ENCODE results near the gene TMEM43.
A peak's percentile ranks its signal among the peaks of the same experiment; 100 is the strongest.

TMEM43 gene

GRCh38 chr3:14145236-14145635, 20.4 kb downstream of the TMEM43 start:
- peaks cover 63% of the 10 kb centered on the region for H3K36me3 ChIP-seq (ENCODE audit: control insufficient read depth, insufficient read depth, low read length)
- H3K9ac ChIP-seq (ENCODE audit: low read length) = no peak overlapping the region
- H3K9me3 ChIP-seq (ENCODE audit: control insufficient read depth, insufficient read depth, low read depth, low read length) = no peaks in the 10 kb centered on the region
- no peaks in the 10 kb centered on the region for H3K27me3 ChIP-seq (ENCODE audit: control insufficient read depth, insufficient read depth, low read length)
- peak overlapping the region; percentile 83; the same call in 1 of the 2 replicates for H3K27ac ChIP-seq (ENCODE audit: low read depth, low read length)
- no peak overlapping the region for H3K4me3 ChIP-seq (ENCODE audit: low read depth, low read length)
- H3K4me1 ChIP-seq (ENCODE audit: control insufficient read depth, insufficient read depth, low read length) = peaks cover 47% of the 10 kb centered on the region

DNA sequence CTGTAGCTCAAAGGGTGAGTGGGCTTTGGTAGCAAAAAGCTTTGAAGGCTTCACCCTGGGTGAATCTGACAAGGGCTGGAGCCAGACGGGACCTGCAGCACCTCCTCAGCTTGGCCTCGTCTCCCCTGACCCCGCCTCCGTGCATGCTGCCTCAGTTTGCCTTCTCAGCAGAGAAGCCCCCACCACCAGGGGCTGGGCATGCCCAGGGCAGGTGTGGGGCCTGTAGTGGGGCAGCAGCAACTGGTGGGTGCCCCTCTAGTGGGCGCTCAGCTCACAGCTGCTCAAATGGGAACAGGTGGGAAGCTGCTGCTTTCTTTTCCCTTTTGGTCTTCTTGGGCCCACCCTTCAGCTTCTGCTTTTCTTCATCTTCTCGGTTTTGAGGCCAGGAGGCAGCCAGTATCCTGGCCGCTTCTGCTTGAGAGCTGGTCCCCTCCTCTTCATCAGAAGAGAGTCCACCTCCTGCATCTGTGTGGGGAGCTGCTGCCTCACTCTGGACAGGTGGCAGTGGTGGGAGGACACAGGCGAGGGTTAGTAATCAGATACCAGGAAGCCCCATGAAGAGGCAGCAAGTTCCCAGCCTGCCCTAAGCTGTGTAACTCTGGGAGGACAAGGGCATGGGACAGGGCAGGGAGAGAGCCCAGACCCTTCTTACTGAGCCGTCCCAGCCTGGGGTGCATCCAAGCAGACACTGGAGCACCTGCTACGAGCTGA, 21.0 kb downstream of the TMEM43 start:
- no peaks in the 10 kb centered on the region for H3K27me3 ChIP-seq (ENCODE audit: control insufficient read depth, insufficient read depth, low read length)
- H3K9ac ChIP-seq (ENCODE audit: low read length) = no peak overlapping the region
- no peak overlapping the region for H3K4me3 ChIP-seq (ENCODE audit: low read depth, low read length)
- no peak overlapping the region for H3K27ac ChIP-seq (ENCODE audit: low read depth, low read length)
- H3K4me1 ChIP-seq (ENCODE audit: control insufficient read depth, insufficient read depth, low read length) = peaks cover 47% of the 10 kb centered on the region
- H3K36me3 ChIP-seq (ENCODE audit: control insufficient read depth, insufficient read depth, low read length) = peaks cover 59% of the 10 kb centered on the region
- H3K9me3 ChIP-seq (ENCODE audit: control insufficient read depth, insufficient read depth, low read depth, low read length) = no peaks in the 10 kb centered on the region

DNA sequence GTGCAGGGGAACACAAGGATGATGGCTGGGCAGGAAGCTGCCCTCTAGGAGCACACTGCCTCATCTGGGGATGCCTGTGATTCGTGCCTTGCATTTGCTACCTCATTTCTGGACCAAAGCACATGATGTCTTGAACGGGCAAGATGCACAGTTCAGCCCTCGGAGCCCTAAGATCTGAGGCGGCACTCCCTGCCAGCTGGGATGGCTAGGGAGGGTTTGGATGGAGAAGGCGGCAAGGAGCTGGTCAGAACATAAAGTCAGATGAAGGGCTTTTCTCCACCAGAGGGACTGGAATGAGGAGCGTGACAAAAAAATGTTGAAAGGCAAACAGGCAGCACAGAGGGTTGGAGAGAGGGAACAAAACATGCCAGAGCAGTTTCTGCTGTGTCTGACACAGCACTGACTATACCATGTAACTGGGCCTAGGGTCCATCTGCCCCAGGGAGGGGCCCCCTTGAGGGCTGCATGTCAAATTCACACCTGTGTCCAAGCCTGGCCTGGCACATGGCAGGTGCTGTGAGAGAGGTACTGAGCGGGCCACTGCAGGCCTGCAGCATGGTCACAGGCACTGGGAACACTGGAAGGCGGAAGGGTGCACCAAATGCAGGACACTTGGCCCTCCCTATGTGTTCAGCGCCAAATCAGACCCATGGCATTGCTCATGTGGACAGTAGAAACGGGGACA, 21.7 kb downstream of the TMEM43 start:
- H3K36me3 ChIP-seq (ENCODE audit: control insufficient read depth, insufficient read depth, low read length) = peaks cover 55% of the 10 kb centered on the region
- peaks cover 47% of the 10 kb centered on the region for H3K4me1 ChIP-seq (ENCODE audit: control insufficient read depth, insufficient read depth, low read length)

GRCh38 chr3:14147066-14147435, 22.2 kb downstream of the TMEM43 start:
- peaks cover 46% of the 10 kb centered on the region for H3K4me1 ChIP-seq (ENCODE audit: control insufficient read depth, insufficient read depth, low read length)
- H3K36me3 ChIP-seq (ENCODE audit: control insufficient read depth, insufficient read depth, low read length) = peaks cover 56% of the 10 kb centered on the region
- H3K27me3 ChIP-seq (ENCODE audit: control insufficient read depth, insufficient read depth, low read length) = no peaks in the 10 kb centered on the region
- no peaks in the 10 kb centered on the region for H3K9me3 ChIP-seq (ENCODE audit: control insufficient read depth, insufficient read depth, low read depth, low read length)
- H3K27ac ChIP-seq (ENCODE audit: low read depth, low read length) = no peak overlapping the region
- H3K9ac ChIP-seq (ENCODE audit: low read length) = no peak overlapping the region
- H3K4me3 ChIP-seq (ENCODE audit: low read depth, low read length) = no peak overlapping the region

More for the DNA sequence above, 21.7 kb downstream of the TMEM43 start:
- Histone ChIP-seq H3K27me3 (ENCODE audit: control insufficient read depth, insufficient read depth, low read length) (no peaks in the 10 kb centered on the region), H3K9me3 (ENCODE audit: control insufficient read depth, insufficient read depth, low read depth, low read length) (no peaks in the 10 kb centered on the region), H3K27ac (ENCODE audit: low read depth, low read length) (no peak overlapping the region), H3K9ac (ENCODE audit: low read length) (no peak overlapping the region), H3K4me3 (ENCODE audit: low read depth, low read length) (no peak overlapping the region)

DNA sequence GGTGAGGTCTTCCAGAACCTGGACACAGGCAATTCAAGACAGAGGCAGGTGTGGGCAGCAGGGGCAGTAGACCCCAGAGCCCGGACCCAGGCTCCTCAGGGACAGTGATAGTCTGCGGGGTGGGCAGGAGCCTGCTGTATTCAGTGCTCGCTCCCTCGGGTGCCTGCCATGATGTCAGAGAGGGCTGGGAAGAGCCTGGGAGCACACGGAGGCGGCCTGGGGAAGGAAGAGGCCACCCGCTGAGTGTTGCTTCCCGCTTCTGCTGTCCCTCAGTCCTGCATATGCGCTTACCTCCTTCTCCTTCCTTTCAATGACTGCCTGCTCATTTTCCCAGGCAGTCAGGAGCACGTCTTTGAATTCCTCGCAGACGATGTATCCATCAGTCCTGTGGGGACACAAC, 22.8 kb downstream of the TMEM43 start:
- peaks cover 41% of the 10 kb centered on the region for H3K4me1 ChIP-seq (ENCODE audit: control insufficient read depth, insufficient read depth, low read length)
- H3K27ac ChIP-seq (ENCODE audit: low read depth, low read length) = no peak overlapping the region
- H3K36me3 ChIP-seq (ENCODE audit: control insufficient read depth, insufficient read depth, low read length) = peaks cover 59% of the 10 kb centered on the region

DNA sequence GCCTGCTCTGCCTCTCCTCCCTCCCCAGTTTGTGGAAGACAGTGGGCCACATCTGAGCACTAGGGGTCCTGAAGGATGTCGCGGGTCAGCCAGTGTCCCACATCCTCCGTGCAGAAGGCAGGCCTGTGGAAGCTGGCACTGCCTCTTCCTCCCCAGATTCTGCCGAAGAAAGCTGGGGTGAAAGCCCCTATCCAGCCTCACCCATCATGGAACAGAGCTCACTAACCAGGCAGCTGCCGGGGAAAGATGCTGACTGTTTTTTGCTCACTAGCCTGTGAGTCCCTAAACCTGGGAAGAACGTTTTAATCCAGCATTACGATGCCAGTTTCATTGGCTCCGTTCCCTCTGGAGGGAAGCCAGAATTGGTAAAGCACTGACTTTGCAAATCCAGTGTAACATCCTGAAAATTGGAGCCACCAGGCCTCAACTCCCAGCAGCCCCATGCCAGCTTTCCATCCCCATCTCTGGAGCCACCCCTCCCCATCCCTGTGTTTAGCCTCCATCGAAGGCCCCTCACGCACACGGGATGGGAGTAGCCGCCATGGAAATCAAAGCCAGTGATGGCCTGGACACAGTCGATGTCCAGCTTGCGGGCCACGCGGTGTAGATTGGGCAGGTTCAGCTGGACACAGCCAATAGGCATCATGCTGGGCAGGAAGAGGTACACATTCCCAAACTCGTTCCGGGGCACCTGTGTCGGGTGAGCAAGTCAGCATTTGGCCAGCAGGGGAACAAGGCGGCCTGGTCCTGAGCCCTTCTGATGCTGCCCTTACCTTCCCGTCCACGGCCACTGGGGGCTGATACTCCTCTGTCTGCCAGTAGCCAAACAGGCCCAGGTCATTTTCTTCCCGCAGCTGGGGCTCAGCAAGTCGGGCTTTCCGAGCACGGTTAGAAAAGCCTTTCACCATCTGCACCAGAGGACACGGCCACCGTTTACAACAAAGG, 23.5 kb downstream of the TMEM43 start:
- Histone ChIP-seq H3K9me3 (ENCODE audit: control insufficient read depth, insufficient read depth, low read depth, low read length) (no peaks in the 10 kb centered on the region), H3K9ac (ENCODE audit: low read length) (peak overlapping the region; percentile 21), H3K27me3 (ENCODE audit: control insufficient read depth, insufficient read depth, low read length) (no peaks in the 10 kb centered on the region), H3K36me3 (ENCODE audit: control insufficient read depth, insufficient read depth, low read length) (peaks cover 63% of the 10 kb centered on the region), H3K27ac (ENCODE audit: low read depth, low read length) (no peak overlapping the region), H3K4me3 (ENCODE audit: low read depth, low read length) (no peak overlapping the region), H3K4me1 (ENCODE audit: control insufficient read depth, insufficient read depth, low read length) (peaks cover 34% of the 10 kb centered on the region)

More for the DNA sequence above, 22.8 kb downstream of the TMEM43 start:
- no peaks in the 10 kb centered on the region for H3K9me3 ChIP-seq (ENCODE audit: control insufficient read depth, insufficient read depth, low read depth, low read length)
- H3K4me3 ChIP-seq (ENCODE audit: low read depth, low read length) = no peak overlapping the region
- peak overlapping the region; percentile 21 for H3K9ac ChIP-seq (ENCODE audit: low read length)
- H3K27me3 ChIP-seq (ENCODE audit: control insufficient read depth, insufficient read depth, low read length) = no peaks in the 10 kb centered on the region

DNA sequence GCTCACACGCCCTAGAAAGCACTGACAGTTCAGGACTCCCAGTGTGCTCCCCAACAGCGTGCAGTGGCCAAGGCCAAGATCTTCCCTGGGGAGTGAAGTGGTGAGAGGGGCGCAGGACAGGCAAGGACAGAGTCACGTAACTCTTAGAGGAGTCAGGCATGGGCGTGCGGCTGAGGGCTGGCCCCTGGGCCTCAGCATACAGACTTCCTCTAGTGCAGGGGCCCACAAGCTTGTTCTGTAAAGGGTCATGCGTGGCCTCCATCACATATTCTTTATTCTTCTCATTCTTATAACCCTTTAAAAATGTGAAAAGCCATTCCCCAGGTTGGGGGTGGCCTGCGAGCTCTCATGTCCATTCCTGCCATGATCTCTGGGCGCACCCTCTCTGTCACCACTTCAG, 25.2 kb downstream of the TMEM43 start:
- H3K4me1 ChIP-seq (ENCODE audit: control insufficient read depth, insufficient read depth, low read length) = peaks cover 17% of the 10 kb centered on the region
- H3K36me3 ChIP-seq (ENCODE audit: control insufficient read depth, insufficient read depth, low read length) = peaks cover 79% of the 10 kb centered on the region
- no peak overlapping the region for H3K27ac ChIP-seq (ENCODE audit: low read depth, low read length)
- no peaks in the 10 kb centered on the region for H3K9me3 ChIP-seq (ENCODE audit: control insufficient read depth, insufficient read depth, low read depth, low read length)
- no peak overlapping the region for H3K4me3 ChIP-seq (ENCODE audit: low read depth, low read length)
- no peaks in the 10 kb centered on the region for H3K27me3 ChIP-seq (ENCODE audit: control insufficient read depth, insufficient read depth, low read length)
- no peak overlapping the region for H3K9ac ChIP-seq (ENCODE audit: low read length)

GRCh38 chr3:14150491-14151230, 25.8 kb downstream of the TMEM43 start:
- no peaks in the 10 kb centered on the region for H3K27me3 ChIP-seq (ENCODE audit: control insufficient read depth, insufficient read depth, low read length)
- no peak overlapping the region for H3K9ac ChIP-seq (ENCODE audit: low read length)
- peaks cover 74% of the 10 kb centered on the region for H3K36me3 ChIP-seq (ENCODE audit: control insufficient read depth, insufficient read depth, low read length)
- peaks cover 13% of the 10 kb centered on the region for H3K4me1 ChIP-seq (ENCODE audit: control insufficient read depth, insufficient read depth, low read length)
- no peaks in the 10 kb centered on the region for H3K9me3 ChIP-seq (ENCODE audit: control insufficient read depth, insufficient read depth, low read depth, low read length)
- H3K27ac ChIP-seq (ENCODE audit: low read depth, low read length) = no peak overlapping the region
- no peak overlapping the region for H3K4me3 ChIP-seq (ENCODE audit: low read depth, low read length)

DNA sequence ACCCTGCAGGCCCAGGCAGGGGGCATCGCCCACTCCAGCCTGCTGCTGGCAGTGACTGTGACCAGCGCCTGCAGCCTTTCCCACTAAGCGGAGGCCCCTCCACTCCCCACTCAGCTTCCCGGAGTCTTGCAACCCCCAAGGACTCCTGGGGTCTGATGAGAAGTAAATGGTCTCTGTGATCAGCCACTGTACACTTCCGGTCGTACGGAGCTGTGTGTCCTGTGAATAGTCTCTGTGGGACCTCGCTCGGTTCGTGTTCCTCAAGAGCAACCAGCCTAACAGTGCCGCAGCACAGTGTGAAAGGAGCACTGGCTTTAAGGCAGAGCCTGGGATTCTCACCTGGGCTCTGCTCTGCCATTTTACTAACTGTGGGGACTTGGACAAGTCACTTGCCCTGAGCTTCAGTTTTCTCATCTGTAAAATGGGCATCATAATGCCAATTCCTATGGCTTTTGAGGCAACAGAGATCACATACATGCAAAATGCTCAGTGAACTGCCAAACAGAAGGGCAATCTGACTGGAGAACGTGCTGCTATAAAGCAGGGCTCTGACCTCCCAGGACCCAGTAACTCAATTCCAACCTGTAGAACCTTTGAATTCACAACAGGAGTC, 26.7 kb downstream of the TMEM43 start:
- Histone ChIP-seq H3K9me3 (ENCODE audit: control insufficient read depth, insufficient read depth, low read depth, low read length) (no peaks in the 10 kb centered on the region), H3K36me3 (ENCODE audit: control insufficient read depth, insufficient read depth, low read length) (peaks cover 74% of the 10 kb centered on the region), H3K27me3 (ENCODE audit: control insufficient read depth, insufficient read depth, low read length) (no peaks in the 10 kb centered on the region), H3K4me1 (ENCODE audit: control insufficient read depth, insufficient read depth, low read length) (peaks cover 13% of the 10 kb centered on the region), H3K27ac (ENCODE audit: low read depth, low read length) (no peak overlapping the region), H3K9ac (ENCODE audit: low read length) (no peak overlapping the region), H3K4me3 (ENCODE audit: low read depth, low read length) (no peak overlapping the region)

DNA sequence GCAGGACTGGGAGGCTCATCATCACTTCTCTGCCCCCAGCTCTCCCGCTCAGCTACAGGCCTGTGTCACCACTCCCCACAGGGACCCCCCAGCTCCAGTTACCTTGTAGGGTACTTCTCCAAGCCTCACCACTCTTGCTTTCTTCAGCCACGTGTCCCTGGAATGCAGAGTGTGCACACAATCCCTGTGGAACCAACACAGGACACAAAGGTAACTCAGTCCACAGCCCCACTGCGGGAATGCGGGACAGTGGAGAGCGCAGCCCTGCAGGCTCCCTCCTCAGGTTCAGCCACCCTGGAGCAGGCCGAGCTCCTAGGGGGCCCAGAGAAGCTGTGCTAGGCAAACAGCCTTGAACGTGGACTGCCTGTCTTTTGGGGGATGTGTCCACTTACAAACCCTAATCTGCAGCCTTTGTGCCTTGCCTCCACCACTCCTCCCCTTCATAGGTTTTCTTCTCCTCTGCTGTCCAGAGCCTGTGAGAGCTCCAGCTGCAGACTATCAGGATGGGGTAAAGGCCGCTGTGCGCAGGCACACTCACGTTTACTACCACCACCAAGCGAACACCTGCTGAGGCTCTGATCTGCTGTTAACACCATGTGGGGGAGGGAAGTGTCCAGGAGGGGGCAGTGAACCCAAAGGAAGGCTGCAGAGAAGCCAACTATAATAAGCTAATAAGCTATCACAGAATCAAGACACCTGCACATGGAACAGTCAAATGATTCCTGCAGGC, 27.5 kb downstream of the TMEM43 start:
- Histone ChIP-seq H3K36me3 (ENCODE audit: control insufficient read depth, insufficient read depth, low read length) (peaks cover 74% of the 10 kb centered on the region), H3K9me3 (ENCODE audit: control insufficient read depth, insufficient read depth, low read depth, low read length) (no peaks in the 10 kb centered on the region), H3K4me3 (ENCODE audit: low read depth, low read length) (no peak overlapping the region), H3K4me1 (ENCODE audit: control insufficient read depth, insufficient read depth, low read length) (peaks cover 13% of the 10 kb centered on the region), H3K9ac (ENCODE audit: low read length) (no peak overlapping the region), H3K27ac (ENCODE audit: low read depth, low read length) (no peak overlapping the region), H3K27me3 (ENCODE audit: control insufficient read depth, insufficient read depth, low read length) (no peaks in the 10 kb centered on the region)
